HG03460 (cell line): Measurements from ENCODE around the gene HOXA1.

Source experiments
- ATAC-seq: cut with Tn5 transposase; IDR thresholded peaks from one replicate; pipeline ENCODE4 v1.9.1; 2021; ENCODE audit not compliant: unreplicated experiment

The HOXA1 gene

GRCh38 chr7:27132214-27132613, 36.4 kb upstream of the HOXA1 start:
- ATAC-seq, result no peak

GRCh38 chr7:27131390-27131819, 35.6 kb upstream of the HOXA1 start:
- ATAC-seq, result no peak

GRCh38 chr7:27130540-27131389, 35.0 kb upstream of the HOXA1 start, which contains the start of gene HOXA4:
HOXA4 (minus strand) TSS chr7:27130757; CDS start chr7:27130733, 24 bp downstream.
- no peak for ATAC-seq

GRCh38 chr7:27129729-27130539, 34.1 kb upstream of the HOXA1 start:
- ATAC-seq, result no peak

GRCh38 chr7:27128776-27129728, 33.3 kb upstream of the HOXA1 start:
- no peak for ATAC-seq

GRCh38 chr7:27128034-27128433, 32.2 kb upstream of the HOXA1 start:
- no peak for ATAC-seq

- no peak for ATAC-seq
Observed at GRCh38 chr7:27126596-27127327, 31.0 kb upstream of the HOXA1 start.

- ATAC-seq, result no peak
Observed at GRCh38 chr7:27125986-27126394, 30.2 kb upstream of the HOXA1 start.

- no peak for ATAC-seq
Observed at GRCh38 chr7:27124902-27125689, 29.3 kb upstream of the HOXA1 start.

GRCh38 chr7:27124096-27124901, 28.5 kb upstream of the HOXA1 start:
- ATAC-seq, result no peak

- no peak for ATAC-seq
Observed at GRCh38 chr7:27123477-27124053, 27.8 kb upstream of the HOXA1 start.

- no peak for ATAC-seq
Observed at GRCh38 chr7:27123007-27123476, 27.2 kb upstream of the HOXA1 start.

- no peak for ATAC-seq
Observed at GRCh38 chr7:27122077-27122910, 26.5 kb upstream of the HOXA1 start.

- no peak for ATAC-seq
Observed at GRCh38 chr7:27121684-27122076, 25.9 kb upstream of the HOXA1 start.

- no peak for ATAC-seq
Observed at GRCh38 chr7:27119412-27119911, 23.7 kb upstream of the HOXA1 start.

- ATAC-seq, result no peak
Observed at GRCh38 chr7:27118580-27118979, 22.8 kb upstream of the HOXA1 start.

GRCh38 chr7:27117887-27118491, 22.2 kb upstream of the HOXA1 start:
- no peak for ATAC-seq
